HG02970 (cell line): ENCODE measurements around the gene MYO1F.
"Not testable (repeated sequence)": the region's sequence is repeated elsewhere in the genome, so short reads cannot be mapped to it uniquely, and the experiment has no call there.

Experiments used
- ATAC-seq: cut with Tn5 transposase; IDR thresholded peaks from one replicate; pipeline ENCODE4 v1.9.1; 2021; ENCODE audit warnings: mild to moderate bottlenecking, moderate library complexity, moderate number of reproducible peaks; ENCODE audit not compliant: unreplicated experiment, low FRiP score

MYO1F gene

GRCh38 chr19:8577247-8577646 lies at the start of gene MYO1F:
Gene MYO1F (minus strand): TSS chr19:8577442. CDS start chr19:8577309, 133 bp downstream.
- ATAC-seq: no peak

GRCh38 chr19:8626842-8627241 lies 49.6 kb upstream of the MYO1F start:
- no peak for ATAC-seq

- ATAC-seq: not testable (repeated sequence)
Observed at GRCh38 chr19:8622886-8623285, 45.6 kb upstream of the MYO1F start.

DNA sequence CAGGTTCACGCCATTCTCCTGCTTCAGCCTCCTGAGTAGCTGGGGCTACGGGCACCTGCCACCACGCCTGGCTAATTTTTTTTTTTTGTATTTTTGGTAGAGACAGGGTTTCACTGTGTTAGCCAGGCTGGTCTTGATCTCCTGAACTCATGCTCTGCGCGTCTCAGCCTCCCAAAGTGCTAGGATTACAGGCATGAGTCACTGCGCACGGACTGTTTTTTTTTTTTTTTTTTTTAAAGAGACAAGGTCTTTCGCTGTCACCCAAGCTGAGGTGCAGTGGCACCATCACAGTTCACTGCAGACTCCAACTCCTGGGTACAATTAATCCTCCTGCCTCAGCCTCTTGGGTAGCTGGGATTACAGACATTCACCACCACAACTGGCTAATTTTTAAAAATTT lies 41.5 kb upstream of the MYO1F start:
- no peak for ATAC-seq

DNA sequence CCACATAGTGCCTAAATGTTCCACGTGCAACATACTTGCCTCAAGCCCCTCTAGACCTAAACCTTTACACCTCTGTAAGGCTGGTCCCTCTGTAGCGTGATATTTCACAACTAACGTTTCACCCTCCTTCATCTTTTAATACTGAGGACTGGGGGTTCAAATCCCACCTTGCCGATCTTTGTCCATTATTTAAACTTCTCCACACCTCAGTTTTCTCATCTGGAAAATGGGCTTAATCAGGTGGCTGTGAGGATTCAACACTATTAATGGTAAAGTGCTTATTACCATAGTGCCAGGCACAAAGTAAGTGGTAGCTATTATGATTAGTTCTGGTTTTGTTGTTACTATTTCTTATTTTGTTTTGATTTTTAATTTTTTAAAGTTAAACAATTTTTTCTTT lies 40.7 kb upstream of the MYO1F start:
- no peak for ATAC-seq

GRCh38 chr19:8617325-8617724 lies 40.1 kb upstream of the MYO1F start:
- ATAC-seq: not testable (repeated sequence)

GRCh38 chr19:8616861-8617260 lies 39.6 kb upstream of the MYO1F start:
- ATAC-seq: no peak

DNA sequence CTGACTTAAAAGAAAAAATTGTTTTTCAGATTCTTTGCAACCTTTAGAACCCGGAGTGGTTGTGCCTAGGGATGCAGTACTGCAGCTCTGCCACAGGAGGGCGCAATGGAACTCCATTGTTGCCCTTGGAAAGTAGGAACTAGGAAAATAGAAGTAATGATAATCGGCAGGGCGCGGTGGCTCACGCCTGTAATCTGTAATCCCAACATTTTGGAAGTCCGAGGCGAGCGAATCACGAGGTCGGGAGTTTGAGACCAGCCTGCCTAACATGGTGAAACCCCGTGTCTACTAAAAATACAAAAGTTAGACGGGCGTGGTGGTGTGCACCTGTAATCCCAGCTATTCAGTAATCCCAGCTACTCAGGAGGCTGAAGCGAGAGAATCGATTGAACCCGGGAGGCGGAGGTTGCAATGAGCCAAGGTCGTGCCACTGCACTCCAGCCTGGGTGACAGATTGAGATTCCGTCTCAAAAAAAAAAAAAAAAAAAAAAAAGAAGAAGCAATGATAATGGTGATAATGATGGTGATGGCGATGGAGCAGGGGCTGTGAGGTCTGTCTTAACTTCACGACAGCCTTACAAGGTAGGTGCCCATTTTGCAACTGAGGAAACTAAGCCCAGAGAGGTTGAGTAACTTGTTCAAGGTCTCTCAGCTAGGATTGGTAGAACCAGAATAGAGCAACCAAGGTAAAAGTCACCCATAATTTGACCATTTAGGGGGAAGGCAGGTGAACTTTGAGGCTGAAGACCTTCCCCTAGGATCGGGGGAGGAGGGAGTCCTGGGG lies 38.8 kb upstream of the MYO1F start:
- ATAC-seq: no peak

- no peak for ATAC-seq
Observed at GRCh38 chr19:8615024-8615423, 37.8 kb upstream of the MYO1F start.

- no peak for ATAC-seq
Observed at GRCh38 chr19:8614455-8614854, 37.2 kb upstream of the MYO1F start.

DNA sequence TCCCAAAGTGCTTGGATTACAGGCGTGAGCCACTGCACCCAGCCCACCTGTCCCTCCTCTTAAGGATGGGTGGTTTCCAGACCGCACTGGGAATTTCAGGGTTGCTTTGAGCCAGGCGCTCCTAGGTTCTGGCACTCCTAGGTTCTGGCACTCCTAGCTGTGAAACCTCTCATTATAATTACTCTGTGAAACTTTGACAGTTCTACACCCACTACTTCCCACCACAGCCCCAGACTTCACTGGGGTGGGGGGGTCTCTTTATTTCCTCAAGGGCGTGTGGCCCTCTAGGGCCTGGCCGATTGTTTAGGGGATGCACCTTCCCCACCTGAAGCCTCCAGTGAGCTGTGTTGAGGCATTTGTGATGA lies 35.5 kb upstream of the MYO1F start:
- no peak for ATAC-seq

- no peak for ATAC-seq
Observed at GRCh38 chr19:8611877-8612806, 34.9 kb upstream of the MYO1F start.

- no peak for ATAC-seq
Observed at GRCh38 chr19:8611391-8611876, 34.2 kb upstream of the MYO1F start.

DNA sequence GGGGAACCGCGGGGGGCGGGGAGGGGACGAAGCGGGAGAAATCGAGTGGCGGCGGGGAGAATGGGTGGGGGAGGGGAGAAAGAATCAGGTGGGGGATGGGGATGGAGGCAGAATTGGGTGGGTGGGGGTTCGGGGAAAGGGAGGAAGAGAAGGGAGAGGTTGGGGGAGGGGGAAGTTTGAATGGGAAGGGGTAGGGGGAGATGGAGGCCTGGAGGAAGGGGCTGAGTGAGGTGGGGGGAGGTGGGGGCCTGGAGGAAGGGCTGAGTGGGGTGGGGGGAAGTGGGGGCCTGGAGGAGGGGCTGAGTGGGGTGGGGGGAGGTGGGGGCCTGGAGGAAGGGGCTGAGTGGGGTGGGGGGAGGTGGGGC lies 33.7 kb upstream of the MYO1F start:
- no peak for ATAC-seq

DNA sequence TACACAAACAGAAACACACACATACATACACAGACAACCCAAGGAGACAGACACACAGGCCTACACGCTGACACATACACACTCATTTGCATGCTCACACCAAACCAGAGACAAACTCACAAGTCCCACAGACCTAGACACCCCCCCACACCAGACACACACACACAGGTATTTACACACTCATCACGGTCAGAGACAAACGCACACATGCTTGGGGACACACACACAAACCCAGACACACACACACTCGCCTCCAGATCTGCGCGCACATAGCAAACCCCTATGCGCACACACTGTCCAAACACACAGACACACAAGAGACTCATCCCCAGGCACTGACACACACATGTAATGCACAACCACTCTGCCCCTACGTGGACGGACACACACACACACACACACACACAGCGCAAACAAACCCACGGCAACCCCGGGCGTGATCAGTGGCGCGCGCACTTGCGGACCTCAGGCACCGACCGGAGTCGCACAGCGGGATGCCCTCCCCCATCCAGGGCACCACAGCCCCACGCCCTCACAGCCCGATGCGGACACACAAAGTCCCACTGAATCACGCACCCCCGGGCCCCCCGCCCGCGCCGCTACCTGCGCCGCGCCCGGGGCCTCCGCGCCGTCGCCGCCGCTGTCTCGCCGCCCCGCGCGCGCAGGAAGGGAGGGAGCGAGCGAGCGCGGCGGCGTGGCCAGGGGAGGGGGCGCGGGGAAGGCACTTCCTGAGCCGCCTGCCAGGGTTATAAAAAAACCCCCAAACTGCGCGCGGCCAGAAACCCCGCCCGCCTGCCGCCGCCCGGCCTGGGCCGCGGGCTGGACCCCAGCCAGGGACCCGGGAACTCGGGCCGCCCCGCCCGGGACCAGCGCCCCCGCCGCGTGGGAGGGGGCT lies 33.0 kb upstream of the MYO1F start, which contains the start of gene ADAMTS10:
TSS of gene ADAMTS10 (minus strand) at position 675 of the 895 bp plus-strand sequence. CDS start 5,005 bp downstream, outside the sequence.
- no peak for ATAC-seq

GRCh38 chr19:8609279-8610040 lies 32.2 kb upstream of the MYO1F start:
- no peak for ATAC-seq

GRCh38 chr19:8608941-8609278 lies 31.7 kb upstream of the MYO1F start:
- no peak for ATAC-seq

DNA sequence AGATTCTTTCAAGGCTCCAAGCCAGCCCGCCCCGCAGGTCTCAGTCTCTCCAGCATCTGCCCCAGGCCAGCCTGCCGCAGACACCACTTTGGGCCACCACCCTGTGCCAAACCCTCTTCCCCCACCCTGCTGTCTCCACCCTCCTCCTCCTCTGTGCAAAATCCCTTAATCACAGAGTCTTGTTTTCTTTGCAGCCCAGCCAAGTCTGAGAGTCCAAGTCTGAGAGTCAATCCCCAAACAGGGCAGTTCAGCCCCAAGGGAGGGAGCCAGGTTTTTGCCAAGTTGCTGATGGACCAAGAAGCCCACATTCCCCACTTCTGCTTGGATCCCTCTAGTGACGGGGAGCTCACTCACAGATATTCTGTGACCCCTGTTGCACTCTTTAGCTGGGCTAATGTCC lies 30.1 kb upstream of the MYO1F start:
- ATAC-seq: no peak

GRCh38 chr19:8605514-8605913 lies 28.3 kb upstream of the MYO1F start:
- ATAC-seq: no peak

- ATAC-seq: no peak
Observed at GRCh38 chr19:8601796-8602195, 24.6 kb upstream of the MYO1F start.
